Cardiac muscle cell (in vitro differentiated cells and primary cell): ENCODE data around the gene PPP4R1. TPM values are rescaled to one million over a fixed set of nuclear protein-coding genes. Genes with fewer than 3 reads are reported as not detected.

Experiments used
- DNase-seq, 2 donors: peaks; one replicate each; pipeline versions ENCODE4 v3.0.0 to v3.0.0-alpha.2; 2010 to 2017; ENCODE audit warnings: low read depth in 1 of 2, low spot score in 1 of 2
- H3K27ac ChIP-seq: fragments of 200-600 bp; sonication (generic); 2 replicates; pipeline ENCODE4 v1.5.1; 2016
- H3K27me3 ChIP-seq: fragments of 200-600 bp; sonication (generic); 2 replicates; pipeline ENCODE4 v1.6.0; 2016; ENCODE audit warnings: control low read depth
- H3K36me3 ChIP-seq: fragments of 200-600 bp; sonication (generic); 2 replicates; pipeline ENCODE4 v1.5.1; 2016; ENCODE audit warnings: control low read depth
- H3K4me1 ChIP-seq: fragments of 200-600 bp; sonication (generic); 2 replicates; pipeline ENCODE4 v1.8.1; 2017; ENCODE audit warnings: low read depth, mild to moderate bottlenecking, mixed run types
- H3K4me3 ChIP-seq: fragments of 200-600 bp; sonication (generic); 2 replicates; pipeline ENCODE4 v1.5.1; 2016; ENCODE audit warnings: mild to moderate bottlenecking
- H3K9me3 ChIP-seq: fragments of 200-600 bp; sonication (generic); 2 replicates; pipeline ENCODE4 v1.5.1; 2017; ENCODE audit warnings: low read depth, mild to moderate bottlenecking, control low read depth
- CTCF ChIP-seq: IDR thresholded peaks from 2 replicates; pipeline ENCODE4 v1.5.1; 2012; ENCODE audit warnings: low read depth, mild to moderate bottlenecking, low read length
- polyA plus RNA-seq: library from polyadenylated mRNA; unstranded; fragments of >200 nt; fragmentation: Nextera tagmentation; extraction: Ambion mirVana; gene quantifications from 2 replicates; pipeline ENCODE4 v1.2.1, GENCODE V29; 2016
- total RNA-seq: library from RNA; depleted of rRNA; stranded (reverse); fragments of >200 nt; gene quantifications from 2 replicates; pipeline ENCODE4 v1.2.3, GENCODE V29; 2016

Gene PPP4R1
- total and polyA plus RNA-seq, 2 experiments from 2014 or later = 36.5 to 75.1 TPM

GRCh38 chr18:9546468-9546867 lies 67.9 kb downstream of the PPP4R1 start:
- DNase-seq = no peak
- H3K27ac ChIP-seq = no peak overlapping the region
- H3K9me3 ChIP-seq = no peaks in the 10 kb centered on the region
- H3K4me1 ChIP-seq = no peaks in the 10 kb centered on the region
- TF ChIP-seq CTCF = no peak
- H3K27me3 ChIP-seq = no peaks in the 10 kb centered on the region
- peaks cover 43% of the 10 kb centered on the region for H3K36me3 ChIP-seq
- no peak overlapping the region for H3K4me3 ChIP-seq

DNA sequence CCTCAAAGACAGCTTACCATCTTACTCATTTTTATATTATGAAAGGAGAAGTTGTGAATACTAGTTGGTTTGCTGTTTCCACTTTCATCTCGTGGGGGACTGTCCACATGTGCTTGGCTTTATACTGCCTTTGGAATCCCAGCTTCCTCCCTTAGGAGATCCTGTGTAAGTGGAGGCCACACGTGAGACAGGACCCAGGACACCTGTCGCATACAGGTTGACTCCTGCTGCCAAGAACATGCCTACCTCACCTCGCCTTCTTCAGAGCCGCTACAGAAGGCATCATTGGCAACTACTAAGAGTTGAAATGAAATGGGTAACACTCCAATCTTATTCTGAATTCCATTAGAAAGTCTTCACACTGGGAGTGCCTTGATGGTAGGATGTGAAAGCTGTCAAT lies 69.3 kb downstream of the PPP4R1 start:
- no peaks in the 10 kb centered on the region for H3K9me3 ChIP-seq
- no peak overlapping the region for H3K27ac ChIP-seq
- no peaks in the 10 kb centered on the region for H3K27me3 ChIP-seq
- no peak for TF ChIP-seq CTCF
- DNase-seq = no peak
- H3K36me3 ChIP-seq = peaks cover 36% of the 10 kb centered on the region
- no peak overlapping the region for H3K4me3 ChIP-seq
- H3K4me1 ChIP-seq = no peaks in the 10 kb centered on the region

GRCh38 chr18:9542924-9543323 lies 71.4 kb downstream of the PPP4R1 start:
- Histone ChIP-seq H3K9me3 (no peaks in the 10 kb centered on the region), H3K27me3 (no peaks in the 10 kb centered on the region), H3K4me1 (no peaks in the 10 kb centered on the region), H3K27ac (no peak overlapping the region), H3K4me3 (no peak overlapping the region), H3K36me3 (peaks cover 25% of the 10 kb centered on the region)
- no peak for TF ChIP-seq CTCF
- no peak for DNase-seq

GRCh38 chr18:9539938-9540337 lies 74.4 kb downstream of the PPP4R1 start:
- H3K9me3 ChIP-seq = no peaks in the 10 kb centered on the region
- peaks cover 14% of the 10 kb centered on the region for H3K36me3 ChIP-seq
- no peak overlapping the region for H3K27ac ChIP-seq
- no peak overlapping the region for H3K4me3 ChIP-seq
- no peak for TF ChIP-seq CTCF
- no peaks in the 10 kb centered on the region for H3K27me3 ChIP-seq
- no peaks in the 10 kb centered on the region for H3K4me1 ChIP-seq
- peak in 1 of 2 donors; percentile 5 for DNase-seq

- no peak for DNase-seq
- H3K4me1 ChIP-seq = no peaks in the 10 kb centered on the region
- H3K4me3 ChIP-seq = no peak overlapping the region
- peaks cover 11% of the 10 kb centered on the region for H3K36me3 ChIP-seq
- H3K9me3 ChIP-seq = no peaks in the 10 kb centered on the region
- H3K27ac ChIP-seq = no peak overlapping the region
- no peaks in the 10 kb centered on the region for H3K27me3 ChIP-seq
- no peak for TF ChIP-seq CTCF
Observed at GRCh38 chr18:9539283-9539682, 75.1 kb downstream of the PPP4R1 start.

GRCh38 chr18:9537677-9538076 lies 76.7 kb downstream of the PPP4R1 start:
- no peak for DNase-seq
- no peaks in the 10 kb centered on the region for H3K4me1 ChIP-seq
- peaks cover 24% of the 10 kb centered on the region for H3K36me3 ChIP-seq
- H3K4me3 ChIP-seq = no peak overlapping the region
- no peaks in the 10 kb centered on the region for H3K27me3 ChIP-seq
- H3K9me3 ChIP-seq = no peaks in the 10 kb centered on the region
- H3K27ac ChIP-seq = no peak overlapping the region
- TF ChIP-seq CTCF = no peak
